ENCODE results near the gene STIMATE.

GRCh38 chr3:52791366-52791765, 106.0 kb downstream of the STIMATE start:
- no peak for TF ChIP-seq REST (IDR thresholded peaks at IDR 0.05; ENCODE audit: insufficient read depth in 1 of 2, low read depth in 2 of 2, low read length in 1 of 2)
- no peak for TF ChIP-seq SIN3A (IDR thresholded peaks at IDR 0.05; ENCODE audit: borderline replicate concordance, insufficient read depth, low read depth, low read length)
- no peak for TF ChIP-seq CTCF (IDR thresholded peaks at IDR 0.05)

Measured in Panc1 (cell line).